EH (cell line): ENCODE data around the gene TMEM184A.

Experiments
- DNase-seq: peaks from one replicate; pipeline ENCODE4 v3.0.0-alpha.2; 2015; ENCODE audit warnings: low read depth

The TMEM184A gene

DNA sequence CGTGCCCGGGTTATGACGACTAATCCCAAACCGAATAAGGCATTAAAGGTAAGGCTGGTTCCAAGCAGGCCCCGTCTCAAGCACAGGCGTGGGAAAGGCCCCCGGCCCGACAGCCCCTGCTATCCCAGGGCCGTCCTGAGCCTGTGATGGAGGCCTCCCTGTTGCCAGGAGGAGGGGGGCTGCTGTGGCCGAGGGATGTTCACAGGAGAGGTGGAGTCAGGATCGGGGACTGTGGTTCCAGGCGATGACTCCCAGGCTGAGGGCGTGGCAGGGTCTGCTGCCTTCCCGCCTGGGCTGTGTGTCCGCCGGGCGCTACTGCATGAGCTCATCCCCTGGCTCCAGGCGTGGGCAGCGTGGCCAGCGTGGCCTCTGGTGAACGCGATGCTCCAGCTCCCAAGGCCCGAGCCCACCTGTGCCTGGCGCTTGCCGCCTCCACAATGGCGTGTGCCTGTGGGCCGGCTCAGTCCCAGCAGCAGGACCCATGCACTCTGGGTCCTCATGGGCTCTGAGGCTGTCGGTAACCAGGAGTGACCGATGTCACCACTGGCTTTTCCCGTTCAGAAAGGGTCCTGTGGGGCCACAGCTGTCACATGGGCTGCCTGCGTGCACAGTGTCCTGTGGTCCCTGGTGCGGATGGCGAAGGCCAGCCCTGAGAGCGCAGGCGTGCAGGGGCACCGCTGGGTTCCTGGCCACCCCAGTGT, 16.7 kb downstream of the TMEM184A start:
- peak; percentile 85 for DNase-seq

DNA sequence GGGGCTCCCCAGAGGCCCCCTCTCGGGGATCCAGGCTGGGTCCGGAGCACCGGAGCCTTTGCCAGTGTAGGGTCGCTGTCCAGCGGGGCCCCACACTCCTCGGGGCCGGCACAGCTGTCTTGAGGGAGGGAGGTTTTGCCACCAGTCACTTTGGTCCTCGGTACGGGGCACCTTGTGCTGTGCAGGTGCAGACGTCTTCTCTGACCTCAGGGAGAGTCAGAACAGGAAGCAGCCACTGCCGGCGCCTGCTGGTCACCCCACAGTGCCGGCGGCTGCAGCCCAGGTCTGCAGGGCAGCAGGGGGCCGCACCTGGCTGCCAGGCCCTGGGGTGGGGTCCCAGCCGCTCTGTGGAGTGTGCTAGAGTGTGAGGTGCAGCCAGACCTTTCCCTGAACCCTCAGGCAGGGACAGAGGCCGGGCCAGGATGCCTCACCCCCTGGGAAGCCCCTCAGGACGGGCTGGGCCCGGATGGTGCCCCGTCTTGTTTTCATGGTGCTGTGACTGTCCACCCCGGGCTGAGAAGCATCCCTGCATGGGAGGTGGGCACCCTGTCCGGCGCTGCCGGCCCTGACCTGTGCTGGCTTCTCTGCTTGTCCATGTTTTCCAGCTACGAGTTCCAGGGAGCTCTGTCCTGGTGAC, 17.3 kb downstream of the TMEM184A start:
- peak; percentile 34 for DNase-seq

DNA sequence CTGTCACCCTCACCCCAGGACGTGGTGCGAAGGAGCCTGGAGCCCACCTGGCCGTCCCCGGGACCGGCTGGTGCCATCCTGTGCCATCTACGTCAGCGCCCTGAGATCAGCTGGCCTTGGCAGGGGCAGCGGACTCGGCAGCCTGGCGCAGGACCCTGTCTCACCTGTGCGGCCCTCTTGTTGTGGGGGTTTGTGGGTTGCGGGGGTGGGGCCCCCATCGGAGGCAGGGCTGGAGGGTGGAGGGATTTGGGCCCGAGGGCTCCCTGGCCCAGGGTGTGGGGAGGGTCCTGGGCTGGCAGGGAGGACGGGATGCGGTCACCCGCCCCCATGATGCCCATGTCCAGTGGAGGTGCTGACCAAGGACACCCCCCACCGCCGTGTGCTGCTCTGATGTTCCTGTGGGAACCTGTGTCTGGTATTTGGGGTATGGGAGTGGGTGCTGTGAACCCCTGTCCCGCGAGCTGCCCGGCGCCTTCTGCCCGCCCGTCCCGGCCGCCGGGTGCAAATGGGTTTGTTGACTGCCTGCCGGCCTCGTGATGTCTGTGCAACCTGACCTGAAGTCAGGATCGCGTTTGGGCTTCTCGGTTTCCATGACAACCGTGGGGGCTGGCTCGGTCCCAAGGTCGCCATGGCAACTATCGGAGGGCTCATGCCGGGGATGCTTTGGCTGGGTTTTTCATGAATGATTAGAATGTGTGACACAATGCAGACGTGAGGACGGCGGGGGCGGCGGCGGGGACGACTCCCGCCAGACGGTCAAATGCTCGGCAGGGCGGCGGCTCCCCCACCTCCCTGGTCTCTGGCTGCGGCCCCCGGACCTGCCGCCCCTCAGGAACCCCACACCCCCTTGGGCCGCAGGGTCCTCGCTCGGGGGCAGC, 18.2 kb downstream of the TMEM184A start:
- DNase-seq: peak; percentile 99

DNA sequence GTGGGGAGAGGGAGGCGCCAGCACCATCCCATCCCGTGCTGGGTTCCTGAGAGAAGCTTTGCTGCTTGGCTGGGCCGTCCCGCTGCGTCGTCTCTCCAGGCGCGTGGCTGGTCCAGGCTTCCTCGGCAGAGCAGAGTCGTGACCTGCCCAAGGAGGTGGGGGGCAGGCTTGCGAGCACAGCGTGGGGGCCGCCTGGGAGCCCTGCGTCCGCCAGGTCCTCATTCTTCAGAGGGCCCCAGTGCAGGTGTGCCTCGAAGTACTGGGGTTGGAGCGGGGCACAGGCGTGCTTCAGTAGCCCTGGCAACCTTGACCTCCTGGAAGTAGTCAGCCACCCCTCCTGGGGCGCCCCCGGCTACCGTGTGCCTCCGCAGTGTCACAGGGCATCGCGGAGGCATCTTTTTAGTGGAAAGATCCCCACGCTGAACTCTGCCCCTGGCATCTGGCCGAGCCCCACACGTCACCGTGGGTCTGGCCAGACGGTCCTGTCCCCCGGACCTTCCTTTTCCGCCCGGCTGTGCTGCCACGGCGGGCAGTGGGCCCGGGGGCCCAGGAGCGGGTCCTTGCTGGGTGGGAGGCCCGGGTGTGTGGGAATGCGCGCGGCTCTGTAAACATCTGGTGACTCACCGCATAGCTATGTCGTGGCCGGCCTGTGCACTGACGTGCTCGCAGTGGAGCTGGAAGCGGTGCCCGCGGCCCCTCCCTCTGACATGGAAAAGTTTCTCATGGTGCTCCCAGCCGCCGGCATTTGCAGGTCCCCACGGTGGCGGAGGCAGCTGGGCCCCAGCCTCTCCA, 19.1 kb downstream of the TMEM184A start:
- peak; percentile 100 for DNase-seq

DNA sequence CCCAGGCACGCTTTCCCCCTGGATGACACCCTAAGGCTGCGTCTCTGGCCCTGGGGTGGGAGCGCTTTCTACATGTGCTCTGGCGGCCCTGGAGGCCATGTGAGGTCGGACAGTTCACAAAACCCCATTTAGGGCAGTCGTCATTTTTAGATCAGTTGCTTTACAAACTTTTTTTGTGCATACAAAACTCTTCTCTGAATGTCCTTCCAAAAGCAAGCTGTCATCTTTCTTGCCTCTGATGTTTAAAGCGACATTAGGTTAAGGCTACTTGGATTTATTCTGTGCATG, 19.6 kb downstream of the TMEM184A start:
- DNase-seq: no peak

DNA sequence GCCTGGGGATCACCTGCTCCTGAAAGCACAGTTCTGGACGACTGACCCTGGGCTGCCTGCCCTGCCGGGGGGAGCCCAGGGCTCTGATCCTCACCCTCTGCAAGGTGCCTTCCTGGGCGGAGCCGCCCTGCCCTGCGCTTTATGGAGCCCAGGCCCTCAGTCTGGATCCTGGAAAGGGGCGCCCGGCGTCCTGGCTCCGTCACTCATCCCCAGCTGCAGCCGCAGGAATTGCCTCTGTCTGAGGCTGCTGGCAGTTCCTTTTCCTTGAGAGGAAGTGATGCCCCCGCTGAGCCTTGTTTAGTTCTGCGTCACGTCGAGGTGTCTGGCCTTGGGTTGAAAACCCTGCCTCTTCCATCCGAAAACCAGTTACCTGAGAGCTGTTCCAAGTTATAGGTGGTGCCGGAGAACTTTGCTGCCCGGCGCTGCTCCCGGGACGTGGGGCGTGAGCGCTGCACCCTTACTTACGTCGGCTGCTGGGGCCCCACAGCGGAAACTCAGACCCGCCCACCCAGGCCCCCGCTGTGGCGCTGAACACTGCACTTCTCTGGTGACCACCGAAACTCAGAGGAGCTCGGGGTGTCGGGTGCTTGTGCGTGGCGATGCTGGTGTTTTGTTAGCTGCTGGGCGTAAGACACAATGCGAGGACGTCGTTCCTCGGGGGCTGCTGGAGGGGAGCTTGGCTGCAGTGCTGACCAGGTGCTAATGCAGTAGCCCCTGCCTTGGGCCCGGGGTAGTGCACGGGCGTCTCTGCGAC, 20.1 kb downstream of the TMEM184A start:
- DNase-seq: no peak

DNA sequence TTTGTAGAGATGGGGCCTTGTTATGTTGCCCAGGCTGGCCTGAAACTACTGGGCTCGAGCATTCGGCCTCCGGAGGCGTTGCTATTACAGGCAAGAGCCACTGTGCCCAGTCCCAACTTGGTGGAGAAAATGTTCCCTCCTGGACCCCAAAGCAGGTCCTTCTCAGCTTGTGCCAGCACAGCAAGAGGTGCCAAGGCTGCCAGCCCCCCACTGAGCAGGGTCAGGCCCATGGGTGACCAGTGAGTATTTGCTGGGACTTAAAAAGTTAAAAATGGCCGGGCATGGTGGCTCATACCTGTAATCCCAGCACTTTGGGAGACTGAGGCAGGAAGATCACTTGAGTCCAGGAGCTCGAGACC, 20.9 kb downstream of the TMEM184A start:
- no peak for DNase-seq

DNA sequence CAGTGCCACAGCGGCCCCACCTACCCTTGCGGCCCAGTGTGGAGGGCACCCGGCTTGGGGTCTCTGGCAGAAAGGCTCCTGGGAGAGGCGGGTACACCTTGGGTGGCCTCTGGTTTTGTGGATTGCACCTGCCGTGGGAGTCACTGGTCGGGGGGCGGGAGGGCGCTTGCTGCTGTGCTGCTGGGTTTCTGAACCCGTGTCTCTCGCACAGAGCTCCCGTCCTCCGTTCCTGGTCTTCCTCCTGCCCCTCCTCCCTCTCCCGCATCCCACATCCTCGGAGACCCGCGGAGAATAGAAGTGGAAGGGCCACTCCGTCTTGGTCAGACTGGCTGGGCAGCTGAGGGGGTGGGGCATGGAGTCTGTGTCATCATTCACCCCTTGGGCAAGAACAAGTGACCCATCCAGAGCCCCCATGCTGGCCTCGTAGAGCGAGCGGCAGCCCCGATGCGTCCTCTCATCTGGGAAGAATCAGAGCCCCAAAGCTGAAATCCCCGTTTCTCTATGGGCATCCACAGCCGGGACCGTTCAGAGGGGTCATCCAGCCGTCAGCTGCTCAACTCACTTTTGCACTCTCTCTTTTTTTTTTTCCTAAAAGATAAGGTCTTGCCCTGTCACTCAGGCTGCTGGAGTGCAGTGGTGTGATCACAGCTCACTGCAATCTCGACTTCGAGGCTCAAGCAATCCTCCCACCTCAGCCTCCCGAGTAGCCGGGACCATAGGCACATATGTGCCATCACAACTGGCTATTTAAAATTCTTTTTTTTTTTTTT, 21.5 kb downstream of the TMEM184A start:
- no peak for DNase-seq

DNA sequence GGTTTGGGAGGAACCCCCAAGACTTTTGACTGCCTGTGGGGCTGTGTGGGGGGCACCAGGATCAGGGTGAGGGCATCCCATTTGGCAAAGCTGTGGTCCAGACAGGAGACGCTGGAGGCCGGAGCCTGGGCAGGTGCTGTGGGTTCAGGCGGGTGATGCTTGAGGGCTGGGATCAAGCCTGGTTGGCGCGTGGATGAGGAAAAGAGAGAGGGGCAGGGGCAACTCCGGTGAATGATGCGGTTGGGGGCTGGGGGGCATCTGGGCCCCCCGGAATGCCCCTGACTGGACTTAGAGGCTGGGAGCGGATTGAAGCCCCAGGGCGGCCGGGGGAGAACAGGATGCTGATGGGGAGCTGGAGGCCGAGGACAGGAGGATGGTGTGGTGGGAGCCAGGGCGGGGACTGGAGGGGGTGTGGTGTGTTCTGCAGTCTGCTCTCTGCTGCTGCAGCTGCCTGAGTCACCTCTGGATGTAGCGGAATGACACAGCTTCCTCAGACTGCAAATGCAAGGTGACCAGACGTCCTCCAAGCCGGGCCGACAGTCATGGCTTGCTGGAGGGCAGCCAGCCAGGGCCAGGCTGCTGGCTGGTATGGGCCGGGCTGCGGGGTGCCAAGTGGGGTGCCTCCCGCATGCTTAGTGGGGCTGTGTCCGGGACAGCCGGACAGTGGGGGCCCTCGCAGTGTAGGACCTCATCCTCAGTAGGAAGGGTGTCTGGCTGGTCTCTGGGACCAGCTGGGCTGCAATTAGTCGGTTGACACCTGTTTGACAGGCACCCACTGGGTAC, 22.3 kb downstream of the TMEM184A start:
- DNase-seq: peak; percentile 95

DNA sequence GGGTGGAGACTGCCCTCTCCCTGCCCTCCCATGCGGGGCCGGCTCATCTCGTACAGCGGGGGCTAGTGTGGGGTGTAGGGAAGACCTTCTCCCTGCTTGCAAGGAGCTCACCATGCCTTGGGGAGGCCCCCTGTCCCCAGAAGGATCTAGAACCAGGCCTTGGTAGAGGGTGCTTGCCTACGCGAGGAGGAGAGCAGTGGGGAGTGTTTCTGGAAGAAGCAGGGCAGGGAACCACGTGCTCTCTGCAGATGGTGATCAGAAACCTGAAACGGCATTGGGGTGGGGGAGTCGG, 22.8 kb downstream of the TMEM184A start:
- no peak for DNase-seq

DNA sequence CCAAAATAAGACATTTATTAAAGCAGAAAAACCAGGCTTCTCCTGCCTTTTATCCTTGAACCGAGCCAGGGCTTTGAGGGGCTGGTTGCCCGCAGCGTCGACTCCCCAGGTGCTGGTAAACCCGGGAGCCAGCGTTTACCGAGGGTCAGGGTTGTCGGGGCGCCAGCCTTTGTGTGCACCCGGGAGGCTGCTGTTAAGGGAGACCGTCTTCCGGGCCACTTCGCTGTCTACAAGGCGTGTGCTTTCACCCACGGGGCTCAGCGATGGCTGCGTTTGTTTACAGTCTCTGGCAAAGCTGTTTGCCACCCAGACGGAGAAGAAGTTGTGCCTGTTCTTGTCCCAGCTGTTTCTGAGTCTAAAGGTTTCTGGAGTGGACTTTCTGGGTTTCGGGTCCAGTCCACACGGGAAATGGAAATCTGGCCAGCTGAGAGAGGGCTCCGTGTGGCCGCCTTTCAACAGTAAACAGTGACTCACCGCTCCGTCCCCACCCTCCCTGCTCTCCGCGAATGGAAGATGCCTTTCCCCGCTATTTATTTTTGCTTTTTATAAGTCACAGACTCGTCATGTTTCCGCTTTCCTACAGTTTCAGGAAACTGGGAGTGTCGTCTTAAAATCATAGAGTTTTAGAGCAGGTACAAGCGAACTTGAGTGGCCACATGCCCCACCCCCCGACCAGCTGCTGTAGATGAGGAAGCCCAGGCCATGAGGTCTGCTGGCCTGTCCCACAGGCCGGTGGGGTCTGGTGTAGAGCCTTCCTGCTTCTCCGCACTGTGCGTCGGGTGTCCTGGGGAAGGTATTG, 23.4 kb downstream of the TMEM184A start:
- peak; percentile 95 for DNase-seq

DNA sequence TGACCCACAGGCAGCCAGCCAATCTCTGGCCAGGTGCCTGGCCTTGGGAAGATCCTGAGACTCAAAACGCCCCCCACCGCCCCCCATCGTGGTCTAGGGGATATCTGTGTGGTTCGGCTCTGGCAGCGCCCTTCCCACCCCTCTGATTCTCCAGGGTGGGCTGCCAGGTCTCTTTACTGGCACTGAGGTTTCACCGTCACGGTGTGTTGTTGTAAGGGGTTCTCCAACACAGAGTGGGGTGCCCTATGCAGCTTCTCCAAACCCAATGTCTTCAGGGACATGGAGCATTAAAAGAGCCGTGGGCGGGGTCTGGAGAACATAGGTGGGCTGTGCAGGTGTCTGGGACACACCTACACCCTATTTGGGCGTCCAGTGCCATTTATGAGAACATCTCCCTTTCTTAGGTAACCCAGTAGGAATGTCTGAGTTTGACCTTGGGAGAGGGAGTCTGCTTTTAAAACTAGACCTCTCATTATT, 24.0 kb downstream of the TMEM184A start:
- DNase-seq: no peak

DNA sequence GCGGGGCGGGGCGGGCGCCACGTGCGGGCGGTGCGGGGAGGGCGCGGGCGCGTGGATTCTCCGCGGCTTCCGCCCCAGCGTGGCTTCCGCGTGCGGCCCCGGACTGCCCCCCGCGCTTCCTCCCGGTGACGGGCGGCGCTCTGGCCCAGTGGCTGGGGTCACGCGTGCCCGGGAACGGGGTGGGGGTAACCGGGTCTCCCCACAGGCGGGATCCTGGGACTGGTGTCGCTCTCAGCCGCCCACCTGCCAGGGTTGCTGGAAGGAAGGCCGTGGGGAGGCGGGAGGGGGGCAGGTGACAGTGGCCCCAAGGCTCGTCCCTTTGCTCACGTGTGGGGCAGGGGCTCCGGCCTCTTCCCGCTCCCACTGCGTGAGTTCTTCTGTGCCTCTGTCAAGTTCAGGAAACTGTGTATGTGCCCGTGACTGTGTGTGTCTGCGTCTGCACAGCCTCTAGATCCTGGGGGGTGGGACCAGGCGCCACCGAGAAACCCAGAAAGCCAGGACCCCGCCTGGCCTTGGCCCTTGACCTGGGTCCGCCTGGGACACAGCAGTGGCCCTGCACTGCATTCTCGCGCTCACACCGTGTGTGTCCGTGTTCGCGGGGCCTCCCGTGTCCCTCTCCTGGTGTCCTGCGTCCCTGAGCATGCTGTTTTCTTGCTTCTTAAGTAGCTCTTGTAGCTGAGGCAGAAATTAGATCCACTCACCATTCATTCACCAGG, 24.6 kb downstream of the TMEM184A start:
- DNase-seq: peak; percentile 45

DNA sequence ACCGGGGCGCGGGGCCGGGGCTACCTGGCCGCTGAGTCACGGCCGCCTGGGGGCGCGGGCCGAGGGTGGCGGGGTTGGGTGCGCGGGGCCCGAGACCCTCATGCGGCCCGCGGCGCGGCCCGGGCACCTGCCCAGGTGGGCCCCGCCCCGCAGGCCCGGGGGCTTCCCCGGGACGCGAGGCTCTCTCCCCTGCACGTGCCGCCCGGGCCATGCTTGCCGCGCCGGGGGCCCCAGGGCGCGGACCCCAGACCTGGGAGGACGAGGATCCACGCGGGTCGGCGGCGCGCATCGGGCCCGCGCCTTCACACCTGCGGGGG, 25.1 kb downstream of the TMEM184A start:
- DNase-seq: no peak

DNA sequence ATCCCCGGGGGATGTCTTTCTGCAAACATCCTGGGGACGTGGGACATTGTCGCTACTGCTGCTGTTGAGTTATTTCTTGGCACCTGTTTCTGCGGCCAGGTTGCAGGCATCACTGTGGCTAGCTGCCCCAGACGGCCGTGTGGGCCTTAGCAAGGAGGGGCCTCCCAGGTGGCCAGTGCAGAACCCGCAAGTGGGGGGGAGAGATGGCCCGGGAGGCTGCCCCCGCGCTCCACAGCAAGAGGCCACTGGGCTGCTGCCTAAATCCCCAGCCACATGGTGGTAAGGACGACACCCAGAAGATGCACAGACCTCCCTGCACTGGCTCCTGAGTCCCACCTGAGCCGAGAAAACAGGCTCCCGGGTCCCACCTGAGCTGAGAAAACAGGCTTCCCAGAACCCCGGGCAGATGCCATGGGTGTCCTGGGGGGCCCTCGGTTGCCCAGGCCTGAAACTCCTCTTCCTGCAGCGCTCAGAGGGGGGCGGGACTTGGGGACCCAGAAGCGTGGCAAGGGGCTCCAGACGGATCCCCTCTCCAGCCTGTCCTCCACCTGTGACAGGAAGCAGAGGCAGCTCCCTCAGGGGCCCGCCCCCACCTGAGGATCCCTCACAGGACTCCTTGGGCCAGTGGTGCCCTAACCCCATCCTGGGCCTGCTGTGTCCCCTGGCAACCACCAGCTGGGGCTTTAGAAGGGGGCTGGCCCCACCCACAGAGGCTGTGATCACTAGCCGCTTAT, 26.5 kb downstream of the TMEM184A start:
- no peak for DNase-seq

DNA sequence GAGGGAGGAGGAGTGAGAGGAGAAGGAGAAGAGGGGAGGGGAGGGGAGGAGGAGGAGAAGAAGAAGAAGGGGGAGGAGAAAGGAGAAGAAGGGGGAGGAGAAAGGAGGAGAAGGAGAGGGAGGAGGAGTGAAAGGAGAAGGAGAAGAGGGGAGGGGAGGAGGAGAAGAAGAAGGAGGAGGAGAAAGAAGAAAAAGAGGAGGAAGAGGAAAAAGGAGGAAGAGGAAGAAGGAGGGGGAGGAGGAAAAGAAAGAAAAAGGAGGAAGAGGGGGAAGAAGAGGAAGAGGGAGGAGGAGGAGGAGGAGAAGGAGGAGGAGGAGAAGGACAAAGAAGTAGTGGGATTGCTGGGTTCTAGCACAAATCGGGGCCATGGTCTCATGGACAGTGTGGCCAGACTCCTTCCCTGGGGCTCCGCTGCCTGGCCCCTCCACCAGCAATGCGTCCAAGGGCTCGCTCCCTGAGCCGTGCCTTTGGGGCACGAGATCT, 29.7 kb downstream of the TMEM184A start:
- peak; percentile 69 for DNase-seq

DNA sequence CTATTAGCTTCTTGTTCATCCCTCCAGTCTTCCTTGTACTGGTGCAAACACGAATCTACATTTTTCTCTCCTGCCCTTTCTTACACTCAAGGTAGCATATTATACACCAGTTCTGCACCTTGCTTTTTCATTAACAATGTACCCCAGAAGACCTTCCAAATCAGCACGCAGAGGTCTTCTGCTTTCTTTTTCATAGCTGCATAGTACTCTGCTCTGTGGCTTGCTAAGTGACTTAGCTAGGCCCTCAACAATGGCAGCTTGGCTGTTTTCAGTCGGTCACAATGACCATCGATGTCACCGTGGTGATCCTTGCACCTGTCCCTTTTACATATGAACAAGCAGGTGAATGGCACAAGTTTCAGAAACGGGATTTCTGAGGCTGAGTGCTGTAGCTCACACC, 30.6 kb downstream of the TMEM184A start:
- no peak for DNase-seq

DNA sequence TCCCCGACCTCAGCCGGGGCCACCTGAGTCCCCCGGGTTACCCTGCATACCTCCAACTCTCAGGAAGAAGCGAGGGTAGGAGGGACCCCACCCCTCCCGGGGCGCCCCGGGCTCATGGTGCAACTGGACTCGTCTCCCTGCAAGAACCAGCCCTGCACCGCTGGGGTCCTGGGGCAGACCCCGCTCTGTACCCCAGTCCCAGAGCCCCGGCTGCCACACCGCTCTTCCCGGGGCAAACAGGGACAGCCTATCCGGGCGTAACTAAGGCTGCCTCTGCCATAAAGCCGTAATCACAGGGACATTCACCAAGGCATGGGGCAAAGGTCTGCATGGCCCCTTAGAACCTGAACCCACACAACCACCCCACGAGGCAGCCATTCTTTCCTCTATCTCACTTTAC, 32.2 kb downstream of the TMEM184A start:
- DNase-seq: no peak
